ENCODE data around the gene PFN3. TPM values are rescaled to one million over a fixed set of nuclear protein-coding genes. Genes with fewer than 3 reads are reported as not detected.
A peak's percentile ranks its signal among the peaks of the same experiment; 100 is the strongest.

PFN3 gene
- total RNA-seq, 1 donor from 2014 or later, result not detected

- ATAC-seq (peak; percentile 98), DNase-seq (peak; percentile 95)
- peak within 1 kb of the TSS; percentile 94 for H3K27ac ChIP-seq
- peaks cover 23% of the 10 kb centered on the region for H3K36me3 ChIP-seq
- peaks cover 36% of the 10 kb centered on the region for H3K4me1 ChIP-seq
- intact Hi-C loops (cut with DNase I), result no loop called here
- H3K9me3 ChIP-seq, result no peaks in the 10 kb centered on the region
- H3K4me3 ChIP-seq, result peak within 1 kb of the TSS; percentile 98
- no peak for TF ChIP-seq CTCF (IDR thresholded peaks at IDR 0.05)
- H3K27me3 ChIP-seq, result no peaks in the 10 kb centered on the region
Observed at GRCh38 chr5:177351392-177352329, 48.8 kb downstream of the PFN3 start, which contains the start of gene LMAN2. Gene LMAN2 (minus strand): TSS chr5:177351668. CDS start chr5:177351647, 21 bp downstream.

GRCh38 chr5:177350776-177351391, 49.6 kb downstream of the PFN3 start:
- peak overlapping the region; percentile 94 for H3K27ac ChIP-seq
- DNase-seq, result no peak
- TF ChIP-seq CTCF (IDR thresholded peaks at IDR 0.05), result no peak
- peak overlapping the region; percentile 98 for H3K4me3 ChIP-seq
- H3K9me3 ChIP-seq, result no peaks in the 10 kb centered on the region
- peaks cover 36% of the 10 kb centered on the region for H3K4me1 ChIP-seq
- H3K36me3 ChIP-seq, result peaks cover 28% of the 10 kb centered on the region
- ATAC-seq, result no peak
- intact Hi-C loops (cut with DNase I), result no loop called here
- no peaks in the 10 kb centered on the region for H3K27me3 ChIP-seq

Other genes with a start within 250 kb of the PFN3 start
- 36.3 TPM for gene RAB24, start 96.9 kb downstream of the PFN3 start, total RNA-seq
- gene PRELID1, start 96.9 kb downstream of the PFN3 start, total RNA-seq, result 87.0 TPM
- 10.1 TPM for gene MXD3, start 88.8 kb downstream of the PFN3 start, total RNA-seq
- 117 TPM for gene LMAN2, start 49.0 kb downstream of the PFN3 start, total RNA-seq
- 17.5 TPM for gene RGS14, start 42.7 kb downstream of the PFN3 start, total RNA-seq
- not detected for gene SLC34A1, start 16.2 kb downstream of the PFN3 start, total RNA-seq
- 0.69 TPM for gene F12, start 8.9 kb upstream of the PFN3 start, total RNA-seq
- gene GRK6, start 26.0 kb upstream of the PFN3 start, total RNA-seq, result 43.9 TPM
- gene PRR7, start 46.2 kb upstream of the PFN3 start, total RNA-seq, result 2.1 TPM
- 34.6 TPM for gene DBN1, start 73.0 kb upstream of the PFN3 start, total RNA-seq
- gene PDLIM7, start 96.9 kb upstream of the PFN3 start, total RNA-seq, result 59.1 TPM
- gene DOK3, start 109.2 kb upstream of the PFN3 start, total RNA-seq, result 45.6 TPM
- 61.6 TPM for gene DDX41, start 116.3 kb upstream of the PFN3 start, total RNA-seq
- gene FAM193B, start 153.9 kb upstream of the PFN3 start, total RNA-seq, result 76.3 TPM
- 133 TPM for gene TMED9, start 191.5 kb upstream of the PFN3 start, total RNA-seq
- 23.2 TPM for gene B4GALT7, start 199.5 kb upstream of the PFN3 start, total RNA-seq

Data from upper lobe of right lung (tissue), 1 donor.